ENCODE measurements around the gene P2RY1. TPM values are rescaled to one million over a fixed set of nuclear protein-coding genes. Genes with fewer than 3 reads are reported as not detected.

Gene P2RY1
- total and polyA plus RNA-seq, 2 experiments from 2014 or later = 15.2 to 59.8 TPM

GRCh38 chr3:152818027-152818426 lies 16.9 kb upstream of the P2RY1 start:
- peaks cover 3% of the 10 kb centered on the region; the same call in 1 of the 3 replicates for H3K4me1 Mint-ChIP-seq
- H3K4me1 ChIP-seq (ENCODE audit: insufficient read depth) = no peaks in the 10 kb centered on the region
- no peaks in the 10 kb centered on the region for H3K27me3 Mint-ChIP-seq (ENCODE audit: insufficient read depth, low read depth, poor library complexity)
- TF ChIP-seq JUNB (IDR thresholded peaks at IDR 0.05; ENCODE audit: unreplicated experiment) = no peak
- TF ChIP-seq CTCF (conservative IDR thresholded peaks at IDR 0.05; ENCODE audit: low read depth in 2 of 2) = no peak
- no peak for TF ChIP-seq ZNF114 (CRISPR knock-in tag; IDR thresholded peaks at IDR 0.05)
- no peak for TF ChIP-seq CREB1 (CRISPR knock-in tag; IDR thresholded peaks at IDR 0.05; ENCODE audit: low read depth)
- no peak for TF ChIP-seq STAT1 (IDR thresholded peaks at IDR 0.05; ENCODE audit: unreplicated experiment)
- no peak for TF ChIP-seq NANOG (IDR thresholded peaks at IDR 0.05; ENCODE audit: borderline replicate concordance)
- no peak for TF ChIP-seq EZH2 (IDR thresholded peaks at IDR 0.05; ENCODE audit: low read depth, unreplicated experiment)
- no peak for TF ChIP-seq ZNF462 (CRISPR knock-in tag; IDR thresholded peaks at IDR 0.05)
- no peak for TF ChIP-seq EZH2phosphoT487 (IDR thresholded peaks at IDR 0.05; ENCODE audit: unreplicated experiment)
- no peak for TF ChIP-seq ETS1 (IDR thresholded peaks at IDR 0.05)
- TF ChIP-seq POLR2AphosphoS5 (IDR thresholded peaks at IDR 0.05; ENCODE audit: low read depth) = no peak
- no peak for TF ChIP-seq ZNF331 (CRISPR knock-in tag; IDR thresholded peaks at IDR 0.05; ENCODE audit: low read depth)
- no peak for TF ChIP-seq REST (IDR thresholded peaks at IDR 0.05; ENCODE audit: unreplicated experiment)
- H3K27ac ChIP-seq (ENCODE audit: low read depth) = no peak overlapping the region
- no peaks in the 10 kb centered on the region for H3K27me3 ChIP-seq (ENCODE audit: insufficient read depth)
- H3K4me3 Mint-ChIP-seq = no peak overlapping the region
- H3K36me3 ChIP-seq (ENCODE audit: insufficient read depth) = no peaks in the 10 kb centered on the region
- H3K27ac Mint-ChIP-seq = no peak overlapping the region
- H3K36me3 Mint-ChIP-seq (ENCODE audit: low read depth) = no peaks in the 10 kb centered on the region
- no peak overlapping the region for H3K4me3 ChIP-seq
- H2AFZ ChIP-seq = no peak overlapping the region
- no peaks in the 10 kb centered on the region for H3K79me2 ChIP-seq (replicated peaks; ENCODE audit: insufficient read depth)
- H3K9me3 Mint-ChIP-seq = no peaks in the 10 kb centered on the region
- H3K4me2 ChIP-seq = no peak overlapping the region
- ATAC-seq (no peak), DNase-seq (ENCODE audit: low spot score) (no peak)
- no peaks in the 10 kb centered on the region for H3F3A ChIP-seq (replicated peaks; ENCODE audit: low read depth)
- no peaks in the 10 kb centered on the region for H3K9me2 ChIP-seq (ENCODE audit: insufficient read depth)
- no peaks in the 10 kb centered on the region for H4K20me1 ChIP-seq (replicated peaks; ENCODE audit: insufficient read depth)

All from GM23338 (cell line).